Endothelial cell of umbilical vein (primary cell): ENCODE measurements around the gene DCAF17. TPM values are rescaled to one million over a fixed set of nuclear protein-coding genes. Genes with fewer than 3 reads are reported as not detected.

Experiments used
- BruUV-seq: library from RNA; stranded (reverse); fragments of 400-500 nt; replicated peaks from 2 replicates; lab custom pipeline; 2021; lab: Mats Ljungman, UMichigan
- CTCF ChIA-PET: fragments of 300-600, 350-600 bp; sonication (Branson Sonifier 250); formaldehyde crosslinking; loops from one replicate; lab custom pipeline; 2021; ENCODE audit warnings: antibody characterized with exemption, inconsistent platforms; lab: Charles Lee
- POLR2A ChIA-PET: fragments of 300-600, 350-600 bp; sonication (Branson Sonifier 250); formaldehyde crosslinking; loops from one replicate; lab custom pipeline; 2021; ENCODE audit warnings: antibody characterized with exemption, inconsistent platforms; lab: Charles Lee
- DNase-seq: peaks from one replicate; pipeline ENCODE4 v3.0.0-alpha.2; 2011; ENCODE audit warnings: low read depth, low spot score
- FAIRE-seq: peaks from 2 replicates; lab custom pipeline; 2011; peaks lifted over from hg19 to GRCh38; lab: Jason Lieb, UNC
- H2AFZ ChIP-seq: 2 replicates; pipeline ENCODE4 v1.6.0; 2012; ENCODE audit warnings: low read depth, low read length, control low read depth, inconsistent platforms
- H3K27ac ChIP-seq: 2 replicates; pipeline ENCODE4 v1.5.1; 2011; ENCODE audit warnings: low read depth, mild to moderate bottlenecking, control low read depth, low read length, moderate library complexity; ENCODE audit not compliant: insufficient read depth
- H3K27me3 ChIP-seq, 2 experiments: 2 replicates each; pipeline versions ENCODE4 v1.6.0 to v1.6.1; 2011; ENCODE audit warnings: low read length in 2 of 2, mixed read lengths in 1 of 2; ENCODE audit not compliant: control insufficient read depth in 2 of 2, insufficient read depth in 2 of 2
- H3K36me3 ChIP-seq, 2 experiments: 2 replicates in 1 of 2; 3 replicates in 1 of 2; pipeline ENCODE4 v1.5.1; 2011; ENCODE audit warnings: low read length in 2 of 2, mild to moderate bottlenecking in 1 of 2, moderate library complexity in 1 of 2; ENCODE audit not compliant: control insufficient read depth in 2 of 2, insufficient read depth in 2 of 2; ENCODE audit errors: extremely low read depth in 1 of 2
- H3K4me1 ChIP-seq: 3 replicates; pipeline ENCODE4 v1.5.1; 2011; ENCODE audit warnings: mild to moderate bottlenecking, low read length; ENCODE audit not compliant: control insufficient read depth, insufficient read depth; ENCODE audit errors: extremely low read depth
- H3K4me2 ChIP-seq: 2 replicates; pipeline ENCODE4 v1.6.1; 2011; ENCODE audit warnings: low read length, control low read depth, mixed read lengths; ENCODE audit not compliant: insufficient read depth
- H3K4me3 ChIP-seq, 3 experiments: fragments of 200-600 bp in 1 of 3; sonication (generic), shearing (Covaris generic) in 1 of 3; replicated peaks in 1 of 3; 2 replicates each; pipeline ENCODE4 v1.5.1; 2011 to 2016; ENCODE audit warnings: control low read depth in 3 of 3, low read length in 3 of 3, mild to moderate bottlenecking in 2 of 3, inconsistent platforms in 1 of 3, low read depth in 1 of 3, moderate library complexity in 1 of 3; ENCODE audit not compliant: insufficient read depth in 1 of 3
- H3K79me2 ChIP-seq: 2 replicates; pipeline ENCODE4 v1.6.0; 2012; ENCODE audit warnings: low read length, inconsistent platforms; ENCODE audit not compliant: control insufficient read depth, insufficient read depth
- H3K9ac ChIP-seq: replicated peaks from 2 replicates; pipeline ENCODE3; 2011; ENCODE audit warnings: low read length, control low read depth; ENCODE audit not compliant: insufficient read depth; ENCODE audit errors: extremely low read depth
- H3K9me1 ChIP-seq: replicated peaks from 3 replicates; pipeline ENCODE4 v1.6.0; 2011; ENCODE audit warnings: mild to moderate bottlenecking, low read length; ENCODE audit not compliant: control insufficient read depth, insufficient read depth; ENCODE audit errors: extremely low read depth
- H3K9me3 ChIP-seq: replicated peaks from 2 replicates; pipeline ENCODE4 v1.5.1; 2012; ENCODE audit warnings: low read length, inconsistent platforms; ENCODE audit not compliant: control insufficient read depth, insufficient read depth
- H4K20me1 ChIP-seq: replicated peaks from 2 replicates; pipeline ENCODE3; 2011; ENCODE audit warnings: mild to moderate bottlenecking, low read length; ENCODE audit not compliant: control insufficient read depth, insufficient read depth; ENCODE audit errors: extremely low read depth
- EZH2 ChIP-seq: IDR thresholded peaks from 2 replicates; pipeline ENCODE4 v1.6.1; 2012; ENCODE audit warnings: borderline replicate concordance, low read depth, mild to moderate bottlenecking, moderate library complexity, low read length, inconsistent platforms; ENCODE audit not compliant: severe bottlenecking
- FOS ChIP-seq: IDR thresholded peaks from 2 replicates; pipeline ENCODE4 v1.6.1; 2011; ENCODE audit warnings: mild to moderate bottlenecking, low read length, moderate library complexity, borderline replicate concordance; ENCODE audit not compliant: insufficient read depth
- GATA2 ChIP-seq: IDR thresholded peaks from 2 replicates; pipeline ENCODE4 v1.7.0; 2011; ENCODE audit warnings: low read depth, mild to moderate bottlenecking, moderate library complexity, mixed read lengths, low read length; ENCODE audit not compliant: insufficient read length, insufficient read depth
- JUN ChIP-seq: IDR thresholded peaks from 2 replicates; pipeline ENCODE4 v1.6.1; 2011; ENCODE audit warnings: borderline replicate concordance, low read depth; ENCODE audit not compliant: insufficient read length, insufficient read depth
- MYC ChIP-seq: IDR thresholded peaks from one replicate; pipeline ENCODE4 v1.6.1; 2011; ENCODE audit warnings: mild to moderate bottlenecking, low read depth, low read length
- POLR2A ChIP-seq: IDR thresholded peaks from 2 replicates; pipeline ENCODE4 v1.6.1; 2012; ENCODE audit warnings: low read depth, mild to moderate bottlenecking, control low read depth, low read length
- POLR2AphosphoS5 ChIP-seq: IDR thresholded peaks from 2 replicates; pipeline ENCODE4 v1.6.1; 2012; ENCODE audit warnings: low read depth, mild to moderate bottlenecking, control low read depth, low read length, moderate library complexity; ENCODE audit not compliant: insufficient read depth
- dilution Hi-C: fragments of 300-500 bp; cut with MboI; formaldehyde crosslinking; loops from one replicate; pipeline ENCODE4 v1.15.0; 2019; ENCODE audit warnings: low sequenced_read_pairs; ENCODE audit not compliant: extremely low pct_ligation_motif_present
- intact Hi-C: fragments of 100-400 bp; cut with micrococcal nuclease; formaldehyde crosslinking; loops from one replicate; pipeline ENCODE4 v1.10.0; 2022
- polyA plus RNA-seq, 4 experiments: library from polyadenylated mRNA; depleted of rRNA in 3 of 4; stranded (reverse) in 3 of 4; unstranded in 1 of 4; fragments of >200 nt; gene quantifications; 2 replicates each; pipeline versions ENCODE4 v1.2.1 to v1.2.3, GENCODE V29; 2011 to 2012; ENCODE audit warnings: missing spikeins in 1 of 4
- total RNA-seq: library from RNA; stranded (reverse); gene quantifications from 2 replicates; pipeline ENCODE4 v1.2.3, GENCODE V29; 2021
- TF ChIP-seq, protein P1 (sequence below), 2 donors: IDR thresholded peaks; 1 replicate in 1 of 2; 2 replicates in 1 of 2; pipeline ENCODE4 v1.5.1; 2011; ENCODE audit warnings: low read length in 2 of 2, mild to moderate bottlenecking in 2 of 2, moderate library complexity in 2 of 2, control low read depth in 1 of 2, inconsistent platforms in 1 of 2, low read depth in 1 of 2; ENCODE audit not compliant: insufficient read depth in 1 of 2; ENCODE audit errors: extremely low read depth in 1 of 2
- TF ChIP-seq, protein P2 (sequence below): IDR thresholded peaks from 2 replicates; pipeline ENCODE4 v1.6.1; 2011; ENCODE audit not compliant: insufficient read depth, insufficient read length

DCAF17 gene
- total and polyA plus RNA-seq, 2 donors (not counting 3 experiments of a cell fraction or from before 2014, with no cell fraction given) = 4.6 to 14.9 TPM

DNA sequence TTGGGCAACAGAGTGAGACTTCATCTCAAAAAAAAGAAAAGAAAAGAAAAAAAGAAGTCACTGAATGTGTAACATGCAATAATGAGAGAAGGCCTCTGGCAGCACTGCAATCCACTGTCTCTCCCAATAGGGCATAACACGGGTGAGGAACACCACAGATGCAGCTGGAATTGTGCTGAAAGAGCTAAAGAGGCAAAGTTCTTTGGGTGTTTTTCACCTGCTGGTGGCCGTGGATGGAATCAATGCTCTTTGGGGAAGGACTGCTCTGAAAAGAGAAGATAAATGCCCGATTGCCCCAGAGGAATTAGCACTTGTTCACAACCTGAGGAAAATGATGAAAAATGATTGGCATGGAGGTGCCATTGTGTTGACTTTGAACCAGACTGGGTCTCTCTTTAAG, 57.3 kb downstream of the DCAF17 start:
- intact Hi-C loops (no loop called here), dilution Hi-C loops (no loop called here)
- no peaks in the 10 kb centered on the region for H3K36me3 ChIP-seq
- BruUV-seq = no TSS peak
- no peak overlapping the region for H3K9ac ChIP-seq
- ChIA-PET POLR2A (no interaction called here), CTCF (interaction anchor here (1.5 kb wide), 1 partner anchor 12 kb away, joined by 3 read pairs; no protein-coding TSS in a partner anchor)
- no peak overlapping the region for H2AFZ ChIP-seq
- H4K20me1 ChIP-seq = no peaks in the 10 kb centered on the region
- no peaks in the 10 kb centered on the region for H3K4me1 ChIP-seq
- DNase-seq = no peak
- no peak overlapping the region for H3K4me3 ChIP-seq
- H3K9me3 ChIP-seq = no peaks in the 10 kb centered on the region
- no peaks in the 10 kb centered on the region for H3K9me1 ChIP-seq
- no peaks in the 10 kb centered on the region for H3K27me3 ChIP-seq
- no peak for FAIRE-seq
- no peaks in the 10 kb centered on the region for H3K79me2 ChIP-seq
- H3K27ac ChIP-seq = no peak overlapping the region
- H3K4me2 ChIP-seq = no peak overlapping the region
- TF ChIP-seq JUN (no peak), POLR2AphosphoS5 (no peak), MYC (no peak), POLR2A (no peak), GATA2 (no peak), EZH2 (no peak), FOS (no peak)
- TF ChIP-seq, protein P1, sequence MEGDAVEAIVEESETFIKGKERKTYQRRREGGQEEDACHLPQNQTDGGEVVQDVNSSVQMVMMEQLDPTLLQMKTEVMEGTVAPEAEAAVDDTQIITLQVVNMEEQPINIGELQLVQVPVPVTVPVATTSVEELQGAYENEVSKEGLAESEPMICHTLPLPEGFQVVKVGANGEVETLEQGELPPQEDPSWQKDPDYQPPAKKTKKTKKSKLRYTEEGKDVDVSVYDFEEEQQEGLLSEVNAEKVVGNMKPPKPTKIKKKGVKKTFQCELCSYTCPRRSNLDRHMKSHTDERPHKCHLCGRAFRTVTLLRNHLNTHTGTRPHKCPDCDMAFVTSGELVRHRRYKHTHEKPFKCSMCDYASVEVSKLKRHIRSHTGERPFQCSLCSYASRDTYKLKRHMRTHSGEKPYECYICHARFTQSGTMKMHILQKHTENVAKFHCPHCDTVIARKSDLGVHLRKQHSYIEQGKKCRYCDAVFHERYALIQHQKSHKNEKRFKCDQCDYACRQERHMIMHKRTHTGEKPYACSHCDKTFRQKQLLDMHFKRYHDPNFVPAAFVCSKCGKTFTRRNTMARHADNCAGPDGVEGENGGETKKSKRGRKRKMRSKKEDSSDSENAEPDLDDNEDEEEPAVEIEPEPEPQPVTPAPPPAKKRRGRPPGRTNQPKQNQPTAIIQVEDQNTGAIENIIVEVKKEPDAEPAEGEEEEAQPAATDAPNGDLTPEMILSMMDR (IDR thresholded peaks at IDR 0.05; ENCODE audit: extremely low read depth in 1 of 2, insufficient read depth in 1 of 2, low read depth in 1 of 2, low read length in 2 of 2) = no peak
- TF ChIP-seq, protein P2, sequence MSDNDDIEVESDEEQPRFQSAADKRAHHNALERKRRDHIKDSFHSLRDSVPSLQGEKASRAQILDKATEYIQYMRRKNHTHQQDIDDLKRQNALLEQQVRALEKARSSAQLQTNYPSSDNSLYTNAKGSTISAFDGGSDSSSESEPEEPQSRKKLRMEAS = no peak
